Activated naive CD4-positive, alpha-beta T cell treated with anti-CD3 and anti-CD28 coated beads, Interleukin-2, amount 50 U/mL, for 16 hours (primary cell): ENCODE measurements around the gene FBXO3.
A peak's percentile ranks its signal among the peaks of the same experiment; 100 is the strongest.
"Not testable (repeated sequence)": the region's sequence is repeated elsewhere in the genome, so short reads cannot be mapped to it uniquely, and the experiment has no call there.

Experiments used
- DNase-seq: peaks from one replicate; pipeline ENCODE4 v3.0.0-alpha.2; 2020

FBXO3 gene

GRCh38 chr11:33772300-33772699 lies 2.0 kb downstream of the FBXO3 start:
- no peak for DNase-seq

GRCh38 chr11:33770236-33770635 lies 4.1 kb downstream of the FBXO3 start:
- DNase-seq, result no peak

GRCh38 chr11:33769542-33769941 lies 4.8 kb downstream of the FBXO3 start:
- DNase-seq, result no peak

- DNase-seq, result no peak
Observed at GRCh38 chr11:33767624-33768023, 6.7 kb downstream of the FBXO3 start.

GRCh38 chr11:33766085-33766484 lies 8.2 kb downstream of the FBXO3 start:
- DNase-seq, result no peak

GRCh38 chr11:33761471-33761870 lies 12.8 kb downstream of the FBXO3 start:
- DNase-seq, result no peak

GRCh38 chr11:33753304-33753967 lies 20.9 kb downstream of the FBXO3 start:
- DNase-seq, result no peak

- DNase-seq, result no peak
Observed at GRCh38 chr11:33751878-33752277, 22.4 kb downstream of the FBXO3 start.

- no peak for DNase-seq
Observed at GRCh38 chr11:33747979-33748378, 26.3 kb downstream of the FBXO3 start.

GRCh38 chr11:33743291-33743690 lies 31.0 kb downstream of the FBXO3 start:
- DNase-seq, result no peak

- DNase-seq, result no peak
Observed at GRCh38 chr11:33742249-33742851, 32.0 kb downstream of the FBXO3 start.

GRCh38 chr11:33741806-33742205 lies 32.5 kb downstream of the FBXO3 start:
- DNase-seq, result no peak

GRCh38 chr11:33737362-33737821 lies 36.9 kb downstream of the FBXO3 start:
- no peak for DNase-seq

- DNase-seq, result peak; percentile 93
Observed at GRCh38 chr11:33736148-33736812, 38.0 kb downstream of the FBXO3 start, which contains the start of gene CD59. TSS of gene CD59 (minus strand) at chr11:33736423. CDS start at chr11:33722445, 13,978 bp downstream.

GRCh38 chr11:33735271-33736147 lies 38.8 kb downstream of the FBXO3 start:
- peak; percentile 36 for DNase-seq

- DNase-seq, result no peak
Observed at GRCh38 chr11:33734441-33735270, 39.7 kb downstream of the FBXO3 start.

GRCh38 chr11:33733980-33734379 lies 40.3 kb downstream of the FBXO3 start:
- no peak for DNase-seq

GRCh38 chr11:33731723-33732531 lies 42.4 kb downstream of the FBXO3 start:
- peak; percentile 27 for DNase-seq

- no peak for DNase-seq
Observed at GRCh38 chr11:33730716-33731115, 43.6 kb downstream of the FBXO3 start.

GRCh38 chr11:33729072-33729664 lies 45.2 kb downstream of the FBXO3 start:
- DNase-seq, result not testable (repeated sequence)

- not testable (repeated sequence) for DNase-seq
Observed at GRCh38 chr11:33727539-33727938, 46.8 kb downstream of the FBXO3 start.
